Peyer's patch (tissue), 4 donors: ENCODE results near the gene NHEJ1. TPM values are rescaled to one million over a fixed set of nuclear protein-coding genes. Genes with fewer than 3 reads are reported as not detected.

ENCODE experiments used
- DNase-seq, 3 donors: peaks; one replicate each; pipeline ENCODE4 v3.0.0-alpha.2; 2017 to 2019
- H3K27ac ChIP-seq, 4 donors: fragments of 200-600 bp; sonication (generic); one replicate each; pipeline ENCODE4 v1.5.1; 2016 to 2019
- H3K27me3 ChIP-seq, 2 donors: fragments of 200-600 bp; sonication (generic); one replicate each; pipeline ENCODE4 v1.5.1; 2019
- H3K36me3 ChIP-seq, 3 donors: fragments of 200-600 bp; sonication (generic); one replicate each; pipeline ENCODE4 v1.5.1; 2016 to 2019
- H3K4me1 ChIP-seq, 4 donors: fragments of 200-600 bp; sonication (generic); one replicate each; pipeline ENCODE4 v1.5.1; 2016 to 2019
- H3K4me3 ChIP-seq, 4 donors: fragments of 200-600 bp; sonication (generic); 1 replicate in 3 of 4; 2 replicates in 1 of 4; pipeline ENCODE4 v1.5.1; 2016 to 2019; ENCODE audit warnings: mild to moderate bottlenecking in 1 of 4
- H3K9me3 ChIP-seq, 4 donors: fragments of 200-600 bp; sonication (generic); one replicate each; pipeline ENCODE4 v1.5.1; 2016 to 2019; ENCODE audit warnings: mild to moderate bottlenecking in 1 of 4
- POLR2A ChIP-seq, 2 donors: fragments of 450-650 bp; IDR thresholded peaks; one replicate each; pipeline ENCODE4 v1.5.1; 2017; ENCODE audit warnings: antibody characterized with exemption in 2 of 2, mild to moderate bottlenecking in 2 of 2, moderate library complexity in 2 of 2
- total RNA-seq, 4 donors: library from RNA; depleted of rRNA; stranded (reverse); fragments of >200 nt; gene quantifications; one replicate each; pipeline ENCODE4 v1.1.0, GENCODE V29; 2016
- TF ChIP-seq, protein P1 (sequence below), 6 experiments: fragments of 450-650 bp in 4 of 6; fragments of 200-600 bp in 2 of 6; sonication (generic) in 1 of 6; IDR thresholded peaks; one replicate each; pipeline ENCODE4 v1.5.1; 2017 to 2019; ENCODE audit warnings: antibody characterized with exemption in 6 of 6, mild to moderate bottlenecking in 3 of 6, moderate library complexity in 1 of 6

NHEJ1 gene
- total RNA-seq, 4 donors from 2014 or later, result 28.1 to 91.6 (median 67.2) TPM

DNA sequence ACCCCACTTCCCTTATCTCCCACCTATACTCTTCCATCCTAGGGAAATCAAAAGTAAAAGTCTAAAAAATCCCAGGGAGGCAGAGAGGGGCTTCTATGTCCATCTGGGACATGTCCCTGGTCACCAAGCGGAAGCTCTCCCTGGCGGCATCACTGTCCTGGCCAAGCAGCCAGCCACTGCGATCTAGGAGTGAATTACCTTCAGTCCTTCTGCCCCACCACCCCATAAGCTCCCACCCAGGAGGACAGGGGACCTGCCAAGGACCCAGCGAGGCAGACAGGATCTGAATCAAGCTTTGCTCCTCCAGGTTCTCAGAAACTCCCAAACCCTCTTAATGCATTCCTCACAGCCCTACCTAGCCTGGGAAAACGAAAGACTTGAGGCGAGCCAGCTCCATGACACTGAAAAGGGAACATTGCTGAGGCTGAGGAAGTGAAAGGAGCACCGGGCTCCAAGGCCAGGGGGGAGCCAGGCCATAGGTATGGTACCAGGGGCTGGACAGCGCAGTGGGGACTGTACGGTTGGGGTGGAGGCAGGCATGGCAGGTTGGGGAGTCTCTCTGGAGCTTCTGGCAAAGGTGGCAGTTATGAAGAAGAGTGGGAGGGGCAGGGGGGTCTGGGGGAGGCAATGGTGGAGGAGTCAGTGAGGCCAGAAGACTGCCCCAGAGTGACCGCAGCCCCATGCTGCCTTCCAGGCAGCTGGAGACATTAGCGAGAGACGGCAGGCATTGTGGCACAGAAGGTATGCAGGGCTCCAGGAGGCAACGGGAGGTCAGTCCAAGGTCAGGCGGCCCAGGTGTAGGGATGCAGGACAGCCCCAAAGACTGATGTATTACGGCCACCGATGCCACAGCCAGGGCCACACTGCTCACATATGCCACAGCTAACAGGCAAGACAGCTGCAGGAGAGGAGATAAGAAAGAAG lies 11.9 kb upstream of the NHEJ1 start:
- Histone ChIP-seq H3K36me3 (peaks cover 0 to 36% (median 0%) of the 10 kb centered on the region in 3 donors), H3K27me3 (no peaks in the 10 kb centered on the region), H3K4me1 (peaks cover 0 to 42% (median 0%) of the 10 kb centered on the region in 4 donors), H3K27ac (peak overlapping the region in 3 of 4 donors; percentile 20 to 54 (median 50)), H3K9me3 (no peaks in the 10 kb centered on the region), H3K4me3 (no peak overlapping the region)
- peak in 1 of 3 donors; percentile 39 for DNase-seq
- TF ChIP-seq, protein P1, sequence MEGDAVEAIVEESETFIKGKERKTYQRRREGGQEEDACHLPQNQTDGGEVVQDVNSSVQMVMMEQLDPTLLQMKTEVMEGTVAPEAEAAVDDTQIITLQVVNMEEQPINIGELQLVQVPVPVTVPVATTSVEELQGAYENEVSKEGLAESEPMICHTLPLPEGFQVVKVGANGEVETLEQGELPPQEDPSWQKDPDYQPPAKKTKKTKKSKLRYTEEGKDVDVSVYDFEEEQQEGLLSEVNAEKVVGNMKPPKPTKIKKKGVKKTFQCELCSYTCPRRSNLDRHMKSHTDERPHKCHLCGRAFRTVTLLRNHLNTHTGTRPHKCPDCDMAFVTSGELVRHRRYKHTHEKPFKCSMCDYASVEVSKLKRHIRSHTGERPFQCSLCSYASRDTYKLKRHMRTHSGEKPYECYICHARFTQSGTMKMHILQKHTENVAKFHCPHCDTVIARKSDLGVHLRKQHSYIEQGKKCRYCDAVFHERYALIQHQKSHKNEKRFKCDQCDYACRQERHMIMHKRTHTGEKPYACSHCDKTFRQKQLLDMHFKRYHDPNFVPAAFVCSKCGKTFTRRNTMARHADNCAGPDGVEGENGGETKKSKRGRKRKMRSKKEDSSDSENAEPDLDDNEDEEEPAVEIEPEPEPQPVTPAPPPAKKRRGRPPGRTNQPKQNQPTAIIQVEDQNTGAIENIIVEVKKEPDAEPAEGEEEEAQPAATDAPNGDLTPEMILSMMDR (IDR thresholded peaks at IDR 0.05), result no peak
- TF ChIP-seq POLR2A (IDR thresholded peaks at IDR 0.05), result no peak

DNA sequence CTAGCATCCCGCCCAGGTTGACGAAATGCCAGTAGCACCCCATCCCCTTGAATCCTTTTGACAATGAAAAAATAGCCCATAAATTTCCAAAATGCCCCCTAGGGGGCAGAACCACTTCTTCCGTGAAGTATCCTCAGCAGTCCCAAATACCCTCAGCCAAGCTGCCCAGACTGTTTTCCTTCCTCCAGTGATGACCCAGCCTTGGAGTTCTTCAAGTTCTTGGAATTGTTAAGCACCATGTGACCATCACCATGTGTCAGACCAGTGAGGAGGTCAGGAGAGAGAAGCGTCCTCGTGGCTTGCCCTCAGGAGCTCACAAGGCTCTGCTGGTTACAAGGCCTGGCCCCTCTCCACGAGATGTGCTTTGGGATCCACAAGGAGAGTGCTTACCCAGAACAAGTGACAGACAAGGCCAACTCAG lies 10.6 kb upstream of the NHEJ1 start:
- TF ChIP-seq, protein P1 (IDR thresholded peaks at IDR 0.05), result peak; percentile 51 to 83 (median 60)
- no peak for TF ChIP-seq POLR2A (IDR thresholded peaks at IDR 0.05)
- Histone ChIP-seq H3K27me3 (no peaks in the 10 kb centered on the region), H3K27ac (peak overlapping the region; percentile 5 to 54 (median 35)), H3K9me3 (no peaks in the 10 kb centered on the region), H3K4me3 (no peak overlapping the region), H3K4me1 (peaks cover 0 to 41% (median 0%) of the 10 kb centered on the region in 4 donors), H3K36me3 (peaks cover 0 to 41% (median 0%) of the 10 kb centered on the region in 3 donors)
- peak in 2 of 3 donors; percentile 28 to 69 for DNase-seq

DNA sequence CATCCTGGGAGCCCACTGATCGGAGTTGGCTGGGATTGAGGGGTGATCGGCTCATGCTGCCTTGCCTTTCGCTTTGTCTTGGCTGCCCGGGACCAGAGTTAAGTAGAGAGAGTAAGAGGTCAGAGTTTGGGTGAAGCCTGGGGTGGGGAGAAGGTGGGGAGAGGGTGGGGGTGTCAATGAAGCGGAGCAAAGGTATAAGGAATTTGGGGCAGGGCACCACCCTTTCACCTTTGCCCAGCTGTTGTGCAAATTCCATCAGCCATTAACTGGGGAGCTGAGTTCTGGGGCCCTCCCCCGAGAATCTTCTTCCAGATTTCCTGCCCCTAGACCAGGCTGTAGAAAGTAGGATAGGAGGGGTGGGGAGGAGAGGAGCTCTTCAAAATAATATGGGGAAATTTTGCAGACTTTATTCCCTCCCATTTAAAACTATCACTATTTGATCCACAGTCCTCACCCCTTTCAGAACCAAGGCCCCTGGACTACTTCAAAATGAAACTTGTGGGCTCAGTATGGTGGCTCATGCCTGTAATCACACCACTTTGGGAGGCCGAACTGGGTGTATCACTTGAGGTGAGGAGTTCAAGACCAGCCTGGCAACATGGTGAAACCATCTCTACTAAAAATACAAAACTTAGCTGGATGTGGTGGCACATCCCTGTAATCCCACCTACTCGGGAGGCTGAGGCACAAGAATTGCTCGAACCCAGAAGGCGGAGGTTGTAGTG lies 9.5 kb upstream of the NHEJ1 start, which contains the start of gene SLC23A3:
TSS of gene SLC23A3 (minus strand) at position 100 of the 725 bp plus-strand sequence. CDS start at position 55, 45 bp downstream.
- peak within 1 kb of the TSS in 2 of 4 donors; percentile 11 to 45 for H3K4me3 ChIP-seq
- peak within 1 kb of the TSS in 1 of 4 donors; percentile 81 for H3K27ac ChIP-seq
- no peaks in the 10 kb centered on the region for H3K27me3 ChIP-seq
- peaks cover 0 to 42% (median 0%) of the 10 kb centered on the region in 3 donors for H3K36me3 ChIP-seq
- H3K4me1 ChIP-seq, result peaks cover 0 to 30% (median 0%) of the 10 kb centered on the region in 4 donors
- H3K9me3 ChIP-seq, result no peaks in the 10 kb centered on the region
- peak in 1 of 2 donors; percentile 43 for TF ChIP-seq POLR2A (IDR thresholded peaks at IDR 0.05)
- TF ChIP-seq, protein P1 (IDR thresholded peaks at IDR 0.05), result no peak
- peak in 1 of 3 donors; percentile 72 for DNase-seq

GRCh38 chr2:219168932-219169331 lies 8.3 kb upstream of the NHEJ1 start:
- H3K27me3 ChIP-seq, result no peaks in the 10 kb centered on the region
- peak overlapping the region in 1 of 4 donors; percentile 45 for H3K4me3 ChIP-seq
- H3K4me1 ChIP-seq, result peaks cover 0 to 20% (median 0%) of the 10 kb centered on the region in 4 donors
- no peaks in the 10 kb centered on the region for H3K9me3 ChIP-seq
- H3K36me3 ChIP-seq, result peaks cover 0 to 31% (median 0%) of the 10 kb centered on the region in 3 donors
- H3K27ac ChIP-seq, result peak overlapping the region in 1 of 4 donors; percentile 81
- TF ChIP-seq, protein P1 (IDR thresholded peaks at IDR 0.05), result no peak
- no peak for TF ChIP-seq POLR2A (IDR thresholded peaks at IDR 0.05)
- no peak for DNase-seq

GRCh38 chr2:219168526-219168925 lies 7.9 kb upstream of the NHEJ1 start:
- TF ChIP-seq POLR2A (IDR thresholded peaks at IDR 0.05), result no peak
- TF ChIP-seq, protein P1 (IDR thresholded peaks at IDR 0.05), result no peak
- Histone ChIP-seq H3K36me3 (peaks cover 0 to 27% (median 0%) of the 10 kb centered on the region in 3 donors), H3K4me1 (peaks cover 0 to 16% (median 0%) of the 10 kb centered on the region in 4 donors), H3K27ac (peak overlapping the region in 1 of 4 donors; percentile 81), H3K27me3 (no peaks in the 10 kb centered on the region), H3K9me3 (no peaks in the 10 kb centered on the region), H3K4me3 (no peak overlapping the region)
- no peak for DNase-seq
